HG03342 (cell line): Measurements from ENCODE around the gene KBTBD8.

Experiments
- ATAC-seq: cut with Tn5 transposase; IDR thresholded peaks from one replicate; pipeline ENCODE4 v1.9.1; 2021; ENCODE audit warnings: mild to moderate bottlenecking, moderate library complexity; ENCODE audit not compliant: unreplicated experiment

The KBTBD8 gene

DNA sequence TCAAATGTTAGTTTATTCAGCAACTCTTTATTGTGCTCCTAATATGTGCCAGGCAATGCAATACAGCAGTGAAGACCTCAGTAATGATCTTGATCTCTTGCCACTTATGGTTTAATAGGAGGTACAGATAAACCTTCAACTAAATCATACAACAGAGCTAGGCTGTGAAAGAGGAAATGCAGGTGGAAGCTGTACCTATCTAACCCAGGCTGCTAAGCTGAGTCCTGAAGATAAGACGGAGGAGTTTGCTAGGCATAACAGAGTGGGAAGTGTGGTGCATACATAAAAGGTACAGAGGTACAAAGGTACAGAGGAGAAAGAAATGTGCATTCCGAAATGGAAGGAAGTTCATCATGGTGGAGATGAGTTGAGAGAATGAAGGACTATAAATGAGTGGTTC lies 35.0 kb downstream of the KBTBD8 start:
- no peak for ATAC-seq

GRCh38 chr3:67034371-67034770 lies 36.3 kb downstream of the KBTBD8 start:
- no peak for ATAC-seq

DNA sequence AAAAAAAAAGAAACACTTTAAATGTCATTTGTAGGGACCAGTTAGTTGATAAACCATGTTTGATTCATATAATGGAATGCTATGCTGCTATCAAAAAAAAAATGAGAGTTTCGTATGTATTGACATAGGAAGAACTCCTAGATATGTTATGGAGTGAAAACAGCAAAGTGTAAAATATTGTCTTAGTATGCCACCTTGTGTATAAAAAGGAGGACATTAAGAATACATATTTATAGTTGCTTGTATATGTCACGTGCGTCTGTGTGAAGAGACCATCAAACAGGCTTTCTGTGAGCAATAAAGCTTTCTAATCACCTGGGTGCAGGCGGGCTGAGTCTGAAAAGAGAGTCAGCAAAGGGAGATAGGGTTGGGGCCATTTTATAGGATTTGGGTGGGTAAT lies 39.5 kb downstream of the KBTBD8 start:
- no peak for ATAC-seq

DNA sequence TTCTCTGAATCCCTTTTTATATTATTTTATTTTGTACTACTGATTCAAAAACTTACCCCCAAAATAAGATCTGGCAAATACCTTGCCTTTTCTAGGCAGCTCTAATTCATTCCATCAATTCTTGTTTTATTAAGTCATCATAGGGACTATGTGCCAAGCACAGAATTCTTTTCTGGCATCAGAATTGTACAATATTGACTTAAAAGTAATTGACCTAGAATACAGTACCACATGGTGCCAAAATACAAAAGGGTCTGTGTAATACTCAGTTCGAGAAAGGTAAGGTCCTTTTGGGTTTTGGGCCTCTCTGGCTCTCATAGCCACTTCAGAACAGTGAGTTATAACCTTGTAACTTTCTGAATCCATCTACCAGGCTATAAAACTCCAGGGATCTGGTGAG lies 46.2 kb downstream of the KBTBD8 start:
- ATAC-seq = no peak

DNA sequence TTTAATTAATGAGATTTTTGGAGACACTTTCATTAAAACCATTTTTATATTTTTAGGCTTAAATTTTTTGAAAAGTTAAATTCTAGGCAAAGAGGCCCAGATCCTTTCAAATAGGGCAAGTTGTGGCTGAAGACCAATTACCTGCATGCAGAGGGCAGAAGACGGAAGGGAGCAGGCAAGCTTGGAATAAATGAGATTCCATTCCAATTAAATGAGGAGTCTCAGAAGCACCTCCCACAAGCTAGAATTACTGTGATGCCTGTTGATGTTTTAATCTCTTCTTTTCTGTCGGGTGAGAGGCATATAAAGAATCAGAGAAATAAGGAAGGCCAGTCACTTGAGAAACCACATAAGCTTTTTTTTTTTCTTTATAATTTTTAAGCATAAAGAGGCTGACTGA lies 46.8 kb downstream of the KBTBD8 start:
- ATAC-seq = no peak

DNA sequence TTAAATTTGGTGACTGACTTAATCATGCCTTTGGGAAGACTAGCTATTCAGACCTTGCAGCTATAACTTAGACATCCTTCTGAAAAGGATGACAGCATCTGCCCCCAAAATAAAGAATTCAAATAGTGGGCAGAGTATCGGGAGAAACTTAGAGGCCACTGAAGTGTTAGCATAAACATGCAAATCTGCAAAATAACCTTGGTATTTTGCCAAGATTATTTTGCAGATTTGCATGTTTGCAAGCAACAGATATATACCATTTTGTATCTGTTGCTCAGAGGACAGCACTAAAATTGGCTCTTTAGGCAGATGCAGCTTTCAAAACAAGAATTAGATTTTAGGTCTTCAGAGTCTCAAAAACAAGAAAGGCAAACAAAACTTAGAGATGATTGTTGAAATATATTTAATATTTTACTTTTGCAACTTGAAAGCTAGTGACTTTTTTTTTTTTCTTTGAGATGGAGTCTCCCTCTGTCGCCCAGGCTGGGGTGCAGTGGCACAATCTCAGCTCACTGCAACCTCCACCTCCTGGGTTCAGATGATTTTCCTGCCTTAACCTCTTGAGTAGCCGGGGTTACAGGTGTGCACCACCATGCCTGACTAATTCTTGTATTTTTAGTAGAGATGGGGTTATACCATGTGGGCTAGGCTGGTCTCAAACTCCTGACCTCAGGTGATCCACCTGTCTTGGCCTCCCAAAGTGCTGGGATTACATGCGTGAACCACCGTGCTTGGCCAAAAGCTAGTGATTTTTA lies 47.8 kb downstream of the KBTBD8 start:
- ATAC-seq = no peak

- ATAC-seq = no peak
Observed at GRCh38 chr3:67047051-67047450, 48.9 kb downstream of the KBTBD8 start.

- ATAC-seq = peak; percentile 96
Observed at GRCh38 chr3:67048067-67048714, 50.1 kb downstream of the KBTBD8 start.

GRCh38 chr3:67048715-67049074 lies 50.6 kb downstream of the KBTBD8 start:
- peak; percentile 65 for ATAC-seq

DNA sequence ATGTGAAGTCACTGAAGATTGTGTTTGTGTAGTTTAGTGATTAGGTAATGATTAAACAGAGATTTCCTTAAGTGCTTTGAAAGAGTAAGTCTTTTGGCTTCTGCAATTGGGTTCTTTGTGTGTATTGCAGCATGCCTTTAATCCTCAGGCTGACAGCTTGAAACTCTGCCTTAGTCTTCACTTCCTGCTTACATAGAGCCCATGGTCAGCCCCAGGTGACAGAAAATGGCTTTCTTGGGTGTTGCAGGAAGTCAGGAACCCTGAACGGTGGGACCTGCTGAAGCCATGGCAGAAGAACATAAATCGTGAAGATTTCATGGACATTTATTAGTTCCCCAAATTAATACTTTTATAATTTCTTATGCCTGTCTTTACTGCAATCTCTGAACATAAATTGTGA lies 61.3 kb downstream of the KBTBD8 start:
- ATAC-seq = no peak
